Stimulated activated CD4-positive, alpha-beta T cell treated with anti-CD3 and anti-CD28 coated beads, Interleukin-4, amount 100 ng/mL, for 4 hours (primary cell): ENCODE measurements around the gene TRPC4AP.
"Not testable (repeated sequence)": the region's sequence is repeated elsewhere in the genome, so short reads cannot be mapped to it uniquely, and the experiment has no call there.

ENCODE experiments used
- DNase-seq, 2 experiments: peaks; one replicate each; pipeline ENCODE4 v3.0.0-alpha.2; 2020

TRPC4AP gene

GRCh38 chr20:35055445-35056276, 36.9 kb downstream of the TRPC4AP start:
- no peak for DNase-seq

GRCh38 chr20:35054814-35055213, 37.8 kb downstream of the TRPC4AP start:
- no peak for DNase-seq

- not testable (repeated sequence) for DNase-seq
These were observed 40.0 kb downstream of the TRPC4AP start for GRCh38 chr20:35052616-35053015.

- DNase-seq, result no peak
These were observed 42.7 kb downstream of the TRPC4AP start for GRCh38 chr20:35049776-35050352.

- DNase-seq, result no peak
These were observed 43.9 kb downstream of the TRPC4AP start for GRCh38 chr20:35048739-35049138.

GRCh38 chr20:35042268-35042667, 50.3 kb downstream of the TRPC4AP start:
- DNase-seq, result no peak

GRCh38 chr20:35040646-35041045, 52.0 kb downstream of the TRPC4AP start:
- DNase-seq, result no peak

GRCh38 chr20:35039846-35040489, 52.6 kb downstream of the TRPC4AP start:
- no peak for DNase-seq

GRCh38 chr20:35039146-35039545, 53.5 kb downstream of the TRPC4AP start:
- DNase-seq, result no peak

- no peak for DNase-seq
These were observed 58.5 kb downstream of the TRPC4AP start for GRCh38 chr20:35034145-35034544.

GRCh38 chr20:35030136-35030535, 62.5 kb downstream of the TRPC4AP start:
- no peak for DNase-seq

GRCh38 chr20:35027301-35027700, 65.3 kb downstream of the TRPC4AP start:
- no peak for DNase-seq

- DNase-seq, result no peak
These were observed 67.5 kb downstream of the TRPC4AP start for GRCh38 chr20:35025116-35025515.

GRCh38 chr20:35023624-35024023, 69.0 kb downstream of the TRPC4AP start:
- DNase-seq, result no peak

- no peak for DNase-seq
These were observed 70.8 kb downstream of the TRPC4AP start for GRCh38 chr20:35021831-35022230.

- DNase-seq, result no peak
These were observed 71.5 kb downstream of the TRPC4AP start for GRCh38 chr20:35021063-35021462.

GRCh38 chr20:35020108-35020928, 72.3 kb downstream of the TRPC4AP start:
- DNase-seq, result no peak

GRCh38 chr20:35018590-35019371, 73.8 kb downstream of the TRPC4AP start:
- no peak for DNase-seq

GRCh38 chr20:35017099-35017835, 75.3 kb downstream of the TRPC4AP start:
- DNase-seq, result no peak

GRCh38 chr20:35015863-35016193, 76.8 kb downstream of the TRPC4AP start:
- DNase-seq, result no peak

- no peak for DNase-seq
These were observed 78.1 kb downstream of the TRPC4AP start for GRCh38 chr20:35014537-35014936.
